Endothelial cell of umbilical vein (primary cell): ENCODE results near the gene SULT1C2. TPM values are rescaled to one million over a fixed set of nuclear protein-coding genes. Genes with fewer than 3 reads are reported as not detected.

Experiments used
- BruUV-seq: library from RNA; stranded (reverse); fragments of 400-500 nt; replicated peaks from 2 replicates; lab custom pipeline; 2021; lab: Mats Ljungman, UMichigan
- CTCF ChIA-PET: fragments of 300-600, 350-600 bp; sonication (Branson Sonifier 250); formaldehyde crosslinking; loops from one replicate; lab custom pipeline; 2021; ENCODE audit warnings: antibody characterized with exemption, inconsistent platforms; lab: Charles Lee
- POLR2A ChIA-PET: fragments of 300-600, 350-600 bp; sonication (Branson Sonifier 250); formaldehyde crosslinking; loops from one replicate; lab custom pipeline; 2021; ENCODE audit warnings: antibody characterized with exemption, inconsistent platforms; lab: Charles Lee
- DNase-seq: peaks from one replicate; pipeline ENCODE4 v3.0.0-alpha.2; 2011; ENCODE audit warnings: low read depth, low spot score
- FAIRE-seq: peaks from 2 replicates; lab custom pipeline; 2011; peaks lifted over from hg19 to GRCh38; lab: Jason Lieb, UNC
- H2AFZ ChIP-seq: 2 replicates; pipeline ENCODE4 v1.6.0; 2012; ENCODE audit warnings: low read depth, low read length, control low read depth, inconsistent platforms
- H3K27ac ChIP-seq: 2 replicates; pipeline ENCODE4 v1.5.1; 2011; ENCODE audit warnings: low read depth, mild to moderate bottlenecking, control low read depth, low read length, moderate library complexity; ENCODE audit not compliant: insufficient read depth
- H3K27me3 ChIP-seq, 2 experiments: 2 replicates each; pipeline versions ENCODE4 v1.6.0 to v1.6.1; 2011; ENCODE audit warnings: low read length in 2 of 2, mixed read lengths in 1 of 2; ENCODE audit not compliant: control insufficient read depth in 2 of 2, insufficient read depth in 2 of 2
- H3K36me3 ChIP-seq, 2 experiments: 2 replicates in 1 of 2; 3 replicates in 1 of 2; pipeline ENCODE4 v1.5.1; 2011; ENCODE audit warnings: low read length in 2 of 2, mild to moderate bottlenecking in 1 of 2, moderate library complexity in 1 of 2; ENCODE audit not compliant: control insufficient read depth in 2 of 2, insufficient read depth in 2 of 2; ENCODE audit errors: extremely low read depth in 1 of 2
- H3K4me1 ChIP-seq: 3 replicates; pipeline ENCODE4 v1.5.1; 2011; ENCODE audit warnings: mild to moderate bottlenecking, low read length; ENCODE audit not compliant: control insufficient read depth, insufficient read depth; ENCODE audit errors: extremely low read depth
- H3K4me2 ChIP-seq: 2 replicates; pipeline ENCODE4 v1.6.1; 2011; ENCODE audit warnings: low read length, control low read depth, mixed read lengths; ENCODE audit not compliant: insufficient read depth
- H3K4me3 ChIP-seq, 3 experiments: fragments of 200-600 bp in 1 of 3; sonication (generic), shearing (Covaris generic) in 1 of 3; replicated peaks in 1 of 3; 2 replicates each; pipeline ENCODE4 v1.5.1; 2011 to 2016; ENCODE audit warnings: control low read depth in 3 of 3, low read length in 3 of 3, mild to moderate bottlenecking in 2 of 3, inconsistent platforms in 1 of 3, low read depth in 1 of 3, moderate library complexity in 1 of 3; ENCODE audit not compliant: insufficient read depth in 1 of 3
- H3K79me2 ChIP-seq: 2 replicates; pipeline ENCODE4 v1.6.0; 2012; ENCODE audit warnings: low read length, inconsistent platforms; ENCODE audit not compliant: control insufficient read depth, insufficient read depth
- H3K9ac ChIP-seq: replicated peaks from 2 replicates; pipeline ENCODE3; 2011; ENCODE audit warnings: low read length, control low read depth; ENCODE audit not compliant: insufficient read depth; ENCODE audit errors: extremely low read depth
- H3K9me1 ChIP-seq: replicated peaks from 3 replicates; pipeline ENCODE4 v1.6.0; 2011; ENCODE audit warnings: mild to moderate bottlenecking, low read length; ENCODE audit not compliant: control insufficient read depth, insufficient read depth; ENCODE audit errors: extremely low read depth
- H3K9me3 ChIP-seq: replicated peaks from 2 replicates; pipeline ENCODE4 v1.5.1; 2012; ENCODE audit warnings: low read length, inconsistent platforms; ENCODE audit not compliant: control insufficient read depth, insufficient read depth
- H4K20me1 ChIP-seq: replicated peaks from 2 replicates; pipeline ENCODE3; 2011; ENCODE audit warnings: mild to moderate bottlenecking, low read length; ENCODE audit not compliant: control insufficient read depth, insufficient read depth; ENCODE audit errors: extremely low read depth
- EZH2 ChIP-seq: IDR thresholded peaks from 2 replicates; pipeline ENCODE4 v1.6.1; 2012; ENCODE audit warnings: borderline replicate concordance, low read depth, mild to moderate bottlenecking, moderate library complexity, low read length, inconsistent platforms; ENCODE audit not compliant: severe bottlenecking
- FOS ChIP-seq: IDR thresholded peaks from 2 replicates; pipeline ENCODE4 v1.6.1; 2011; ENCODE audit warnings: mild to moderate bottlenecking, low read length, moderate library complexity, borderline replicate concordance; ENCODE audit not compliant: insufficient read depth
- GATA2 ChIP-seq: IDR thresholded peaks from 2 replicates; pipeline ENCODE4 v1.7.0; 2011; ENCODE audit warnings: low read depth, mild to moderate bottlenecking, moderate library complexity, mixed read lengths, low read length; ENCODE audit not compliant: insufficient read length, insufficient read depth
- JUN ChIP-seq: IDR thresholded peaks from 2 replicates; pipeline ENCODE4 v1.6.1; 2011; ENCODE audit warnings: borderline replicate concordance, low read depth; ENCODE audit not compliant: insufficient read length, insufficient read depth
- MYC ChIP-seq: IDR thresholded peaks from one replicate; pipeline ENCODE4 v1.6.1; 2011; ENCODE audit warnings: mild to moderate bottlenecking, low read depth, low read length
- POLR2A ChIP-seq: IDR thresholded peaks from 2 replicates; pipeline ENCODE4 v1.6.1; 2012; ENCODE audit warnings: low read depth, mild to moderate bottlenecking, control low read depth, low read length
- POLR2AphosphoS5 ChIP-seq: IDR thresholded peaks from 2 replicates; pipeline ENCODE4 v1.6.1; 2012; ENCODE audit warnings: low read depth, mild to moderate bottlenecking, control low read depth, low read length, moderate library complexity; ENCODE audit not compliant: insufficient read depth
- dilution Hi-C: fragments of 300-500 bp; cut with MboI; formaldehyde crosslinking; loops from one replicate; pipeline ENCODE4 v1.15.0; 2019; ENCODE audit warnings: low sequenced_read_pairs; ENCODE audit not compliant: extremely low pct_ligation_motif_present
- intact Hi-C: fragments of 100-400 bp; cut with micrococcal nuclease; formaldehyde crosslinking; loops from one replicate; pipeline ENCODE4 v1.10.0; 2022
- polyA plus RNA-seq, 4 experiments: library from polyadenylated mRNA; depleted of rRNA in 3 of 4; stranded (reverse) in 3 of 4; unstranded in 1 of 4; fragments of >200 nt; gene quantifications; 2 replicates each; pipeline versions ENCODE4 v1.2.1 to v1.2.3, GENCODE V29; 2011 to 2012; ENCODE audit warnings: missing spikeins in 1 of 4
- total RNA-seq: library from RNA; stranded (reverse); gene quantifications from 2 replicates; pipeline ENCODE4 v1.2.3, GENCODE V29; 2021
- TF ChIP-seq, protein P1 (sequence below): IDR thresholded peaks from 2 replicates; pipeline ENCODE4 v1.6.1; 2011; ENCODE audit not compliant: insufficient read depth, insufficient read length
- TF ChIP-seq, protein P2 (sequence below), 2 donors: IDR thresholded peaks; 1 replicate in 1 of 2; 2 replicates in 1 of 2; pipeline ENCODE4 v1.5.1; 2011; ENCODE audit warnings: low read length in 2 of 2, mild to moderate bottlenecking in 2 of 2, moderate library complexity in 2 of 2, control low read depth in 1 of 2, inconsistent platforms in 1 of 2, low read depth in 1 of 2; ENCODE audit not compliant: insufficient read depth in 1 of 2; ENCODE audit errors: extremely low read depth in 1 of 2

SULT1C2 gene
- total and polyA plus RNA-seq, 2 donors (not counting 3 experiments of a cell fraction or from before 2014, with no cell fraction given) = not detected

DNA sequence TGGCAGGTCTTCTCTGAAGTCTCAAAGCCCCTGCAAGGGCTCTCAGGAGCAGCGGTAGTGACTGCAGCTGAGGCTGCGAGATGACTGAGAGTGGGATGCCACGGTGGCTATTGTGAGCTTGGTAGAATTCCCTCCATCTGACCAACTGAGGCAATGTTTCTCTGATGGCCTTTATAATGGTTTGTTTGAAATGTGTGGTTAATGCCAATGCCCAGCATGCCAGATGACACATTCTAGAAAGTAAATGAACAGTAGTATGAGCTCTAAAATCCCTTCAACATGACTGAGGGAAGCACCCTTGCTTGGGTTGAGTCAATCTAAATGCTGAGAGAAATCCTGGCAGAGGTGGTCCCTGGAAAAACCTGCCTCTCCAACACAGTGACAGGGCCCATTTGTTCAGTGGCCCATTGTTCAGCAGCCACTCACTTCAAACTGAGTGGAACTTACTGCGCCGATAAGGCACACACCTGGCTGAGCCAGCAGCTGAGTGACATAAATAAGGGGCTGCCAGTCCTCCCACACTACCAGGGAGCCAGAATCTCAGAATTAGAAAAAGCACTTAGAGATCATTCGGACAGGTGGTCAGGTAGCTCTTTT lies 31.7 kb downstream of the SULT1C2 start:
- no peak overlapping the region for H3K27ac ChIP-seq
- CTCF ChIA-PET = interaction anchor here (1.1 kb wide), 1 partner anchor 68 kb away, joined by 3 read pairs; no protein-coding TSS in a partner anchor
- no peaks in the 10 kb centered on the region for H3K9me3 ChIP-seq
- no peaks in the 10 kb centered on the region for H3K36me3 ChIP-seq
- H3K27me3 ChIP-seq = peaks cover 0 to 4% of the 10 kb centered on the region in 2 experiments
- intact Hi-C loops = no loop called here
- no peaks in the 10 kb centered on the region for H3K9me1 ChIP-seq
- H4K20me1 ChIP-seq = no peaks in the 10 kb centered on the region
- no peak overlapping the region for H3K4me2 ChIP-seq
- TF ChIP-seq EZH2 = no peak
- TF ChIP-seq, protein P1, sequence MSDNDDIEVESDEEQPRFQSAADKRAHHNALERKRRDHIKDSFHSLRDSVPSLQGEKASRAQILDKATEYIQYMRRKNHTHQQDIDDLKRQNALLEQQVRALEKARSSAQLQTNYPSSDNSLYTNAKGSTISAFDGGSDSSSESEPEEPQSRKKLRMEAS = no peak
- no peak for TF ChIP-seq GATA2
- no peak for TF ChIP-seq POLR2AphosphoS5
- TF ChIP-seq POLR2A = no peak
- no peak for TF ChIP-seq JUN
- TF ChIP-seq, protein P2, sequence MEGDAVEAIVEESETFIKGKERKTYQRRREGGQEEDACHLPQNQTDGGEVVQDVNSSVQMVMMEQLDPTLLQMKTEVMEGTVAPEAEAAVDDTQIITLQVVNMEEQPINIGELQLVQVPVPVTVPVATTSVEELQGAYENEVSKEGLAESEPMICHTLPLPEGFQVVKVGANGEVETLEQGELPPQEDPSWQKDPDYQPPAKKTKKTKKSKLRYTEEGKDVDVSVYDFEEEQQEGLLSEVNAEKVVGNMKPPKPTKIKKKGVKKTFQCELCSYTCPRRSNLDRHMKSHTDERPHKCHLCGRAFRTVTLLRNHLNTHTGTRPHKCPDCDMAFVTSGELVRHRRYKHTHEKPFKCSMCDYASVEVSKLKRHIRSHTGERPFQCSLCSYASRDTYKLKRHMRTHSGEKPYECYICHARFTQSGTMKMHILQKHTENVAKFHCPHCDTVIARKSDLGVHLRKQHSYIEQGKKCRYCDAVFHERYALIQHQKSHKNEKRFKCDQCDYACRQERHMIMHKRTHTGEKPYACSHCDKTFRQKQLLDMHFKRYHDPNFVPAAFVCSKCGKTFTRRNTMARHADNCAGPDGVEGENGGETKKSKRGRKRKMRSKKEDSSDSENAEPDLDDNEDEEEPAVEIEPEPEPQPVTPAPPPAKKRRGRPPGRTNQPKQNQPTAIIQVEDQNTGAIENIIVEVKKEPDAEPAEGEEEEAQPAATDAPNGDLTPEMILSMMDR (IDR thresholded peaks at IDR 0.05; ENCODE audit: extremely low read depth in 1 of 2, insufficient read depth in 1 of 2, low read depth in 1 of 2, low read length in 2 of 2) = no peak
- TF ChIP-seq MYC = no peak
- no peak for TF ChIP-seq FOS
- dilution Hi-C loops = no loop called here
- no peak overlapping the region for H3K9ac ChIP-seq
- FAIRE-seq (no peak), DNase-seq (no peak)
- POLR2A ChIA-PET = no interaction called here
- no peak overlapping the region for H2AFZ ChIP-seq
- no TSS peak for BruUV-seq
- no peaks in the 10 kb centered on the region for H3K4me1 ChIP-seq
- H3K4me3 ChIP-seq = no peak overlapping the region
- no peaks in the 10 kb centered on the region for H3K79me2 ChIP-seq
